Right lobe of liver (tissue), 4 donors: Measurements from ENCODE around the gene GATA5.

Source experiments
- CTCF ChIP-seq, 4 donors: fragments of 200-600 bp in 3 of 4; fragments of 450-650 bp in 1 of 4; IDR thresholded peaks; one replicate each; pipeline versions ENCODE4 v1.5.1 to v1.8.0; 2016 to 2022; ENCODE audit warnings: antibody characterized with exemption in 4 of 4, mild to moderate bottlenecking in 2 of 4
- POLR2A ChIP-seq: fragments of 450-650 bp; IDR thresholded peaks from one replicate; pipeline ENCODE4 v1.6.1; 2017; ENCODE audit warnings: antibody characterized with exemption, mild to moderate bottlenecking
- donor health status: DM: no; HTN: no; CAD: no.
- donor health status: DM: no; HTN: no; CAD: no.
- donor health status: DM: no; HTN: yes; CAD: no.

GRCh38 chr20:62496568-62497218 is 20.9 kb upstream of the GATA5 start:
- TF ChIP-seq CTCF (IDR thresholded peaks at IDR 0.05) (peak; percentile 25 to 57 (median 51)), POLR2A (no peak)
